HL-60 (cell line): ENCODE measurements around the gene SLC7A9.

Experiments used
- DNase-seq, 2 experiments: peaks; one replicate each; pipeline ENCODE4 v3.0.0-alpha.2; 2010 to 2020; ENCODE audit warnings: low read depth in 1 of 2, low spot score in 1 of 2
- H3K27ac ChIP-seq: fragments of 250-450 bp; sonication (Bioruptor Pico); replicated peaks from 2 replicates; pipeline ENCODE4 v1.5.1; 2020; ENCODE audit warnings: mild to moderate bottlenecking, moderate library complexity
- H3K27me3 ChIP-seq: fragments of 250-450 bp; sonication (Bioruptor Pico); 2 replicates; pipeline ENCODE4 v1.5.1; 2021; ENCODE audit warnings: mild to moderate bottlenecking, moderate library complexity; ENCODE audit not compliant: insufficient read depth, poor library complexity, severe bottlenecking
- H3K4me3 ChIP-seq: replicated peaks from 2 replicates; pipeline ENCODE4 v1.5.1; 2011; ENCODE audit warnings: mild to moderate bottlenecking, control low read depth, low read length; ENCODE audit not compliant: insufficient read depth
- CTCF ChIP-seq: IDR thresholded peaks from one replicate; pipeline ENCODE4 v1.5.1; 2011; ENCODE audit warnings: low read length, control low read depth, inconsistent platforms; ENCODE audit not compliant: insufficient read depth
- GABPA ChIP-seq: IDR thresholded peaks from 2 replicates; pipeline ENCODE4 v1.6.1; 2012; ENCODE audit warnings: low read depth
- POLR2AphosphoS5 ChIP-seq: IDR thresholded peaks from 2 replicates; pipeline ENCODE4 v1.6.1; 2012; ENCODE audit warnings: low read depth
- REST ChIP-seq: IDR thresholded peaks from 2 replicates; pipeline ENCODE4 v1.6.1; 2012; ENCODE audit warnings: low read depth; ENCODE audit not compliant: insufficient replicate concordance
- SPI1 ChIP-seq: IDR thresholded peaks from 2 replicates; pipeline ENCODE4 v1.6.1; 2012; ENCODE audit warnings: low read depth, mild to moderate bottlenecking, borderline replicate concordance

The SLC7A9 gene

GRCh38 chr19:32877323-32877912 is 7.9 kb upstream of the SLC7A9 start:
- no peak overlapping the region for H3K27ac ChIP-seq
- no peaks in the 10 kb centered on the region for H3K27me3 ChIP-seq
- no peak overlapping the region for H3K4me3 ChIP-seq
- no peak for DNase-seq
- TF ChIP-seq GABPA, result no peak
- TF ChIP-seq CTCF, result no peak
- TF ChIP-seq SPI1, result no peak
- TF ChIP-seq POLR2AphosphoS5, result no peak
- no peak for TF ChIP-seq REST

GRCh38 chr19:32876919-32877285 is 7.3 kb upstream of the SLC7A9 start:
- H3K4me3 ChIP-seq, result no peak overlapping the region
- no peak for DNase-seq
- TF ChIP-seq REST, result no peak

GRCh38 chr19:32876236-32876918 is 6.8 kb upstream of the SLC7A9 start:
- no peak overlapping the region for H3K27ac ChIP-seq
- no peak overlapping the region for H3K4me3 ChIP-seq
- TF ChIP-seq GABPA, result no peak
- no peak for TF ChIP-seq CTCF
- no peak for TF ChIP-seq SPI1
- TF ChIP-seq REST, result no peak
- no peak for TF ChIP-seq POLR2AphosphoS5
- no peak for DNase-seq
- no peaks in the 10 kb centered on the region for H3K27me3 ChIP-seq

More at GRCh38 chr19:32876919-32877285, 7.3 kb upstream of the SLC7A9 start:
- no peak overlapping the region for H3K27ac ChIP-seq
- H3K27me3 ChIP-seq, result no peaks in the 10 kb centered on the region
